Measurements from ENCODE around the gene RND2. TPM values are rescaled to one million over a fixed set of nuclear protein-coding genes. Genes with fewer than 3 reads are reported as not detected.

RND2 gene
- total and polyA plus RNA-seq, 2 of the 13 experiments (the other 11 are each of a cell fraction or from before 2014, with no cell fraction given) = 0.05 to 0.11 TPM

DNA sequence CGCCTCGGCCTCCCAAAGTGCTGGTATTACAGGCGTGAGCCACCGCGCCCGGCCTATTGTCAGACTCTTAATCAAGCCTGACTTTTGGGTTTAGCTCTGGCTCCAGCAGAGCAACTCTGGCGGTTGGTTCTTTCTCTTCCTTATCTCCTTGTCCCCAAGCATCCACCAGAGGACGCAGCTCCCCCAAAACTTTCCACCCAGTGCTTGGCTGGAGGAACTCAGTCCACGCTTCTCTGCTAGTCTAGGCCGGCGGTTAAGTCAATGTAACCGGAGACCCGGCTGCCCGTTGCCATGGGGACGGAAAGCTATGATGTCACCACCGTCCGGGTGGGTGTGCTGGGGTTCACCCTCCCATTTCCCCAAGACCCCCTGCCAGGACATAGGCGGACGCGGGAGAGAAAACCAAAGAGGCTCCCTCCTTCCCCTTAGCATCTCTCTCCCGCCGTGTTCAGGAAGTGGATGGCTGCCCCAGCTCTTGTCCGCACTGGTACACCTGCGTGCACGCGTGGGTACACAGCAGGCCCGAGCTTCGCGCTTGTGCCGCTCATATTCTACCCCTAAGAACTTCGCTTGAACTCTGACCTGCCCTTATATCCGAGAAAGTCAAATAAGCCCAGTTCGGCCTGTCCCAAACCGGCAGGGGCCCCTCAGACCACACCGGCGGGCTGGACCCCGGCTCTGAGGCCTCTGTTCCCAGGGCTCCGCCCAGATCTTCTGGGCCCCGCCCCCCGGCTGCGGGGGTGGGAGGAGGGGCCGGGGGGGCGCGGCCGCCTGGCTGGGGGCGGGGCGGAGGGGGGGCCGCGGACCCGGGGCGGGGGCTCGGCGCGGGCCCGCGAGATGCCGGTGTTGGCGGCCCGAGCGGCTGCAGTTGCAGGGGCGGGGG, at the start of gene RND2 (continued):
- TF ChIP-seq POGK (CRISPR knock-in tag; conservative IDR thresholded peaks at IDR 0.05) = no peak; the same call in 1 of the 2 replicates
- TF ChIP-seq ZSCAN30 (CRISPR knock-in tag; IDR thresholded peaks at IDR 0.05) = no peak
- no peak for TF ChIP-seq CHCHD3 (CRISPR knock-in tag; IDR thresholded peaks at IDR 0.05)
- TF ChIP-seq, protein P1, sequence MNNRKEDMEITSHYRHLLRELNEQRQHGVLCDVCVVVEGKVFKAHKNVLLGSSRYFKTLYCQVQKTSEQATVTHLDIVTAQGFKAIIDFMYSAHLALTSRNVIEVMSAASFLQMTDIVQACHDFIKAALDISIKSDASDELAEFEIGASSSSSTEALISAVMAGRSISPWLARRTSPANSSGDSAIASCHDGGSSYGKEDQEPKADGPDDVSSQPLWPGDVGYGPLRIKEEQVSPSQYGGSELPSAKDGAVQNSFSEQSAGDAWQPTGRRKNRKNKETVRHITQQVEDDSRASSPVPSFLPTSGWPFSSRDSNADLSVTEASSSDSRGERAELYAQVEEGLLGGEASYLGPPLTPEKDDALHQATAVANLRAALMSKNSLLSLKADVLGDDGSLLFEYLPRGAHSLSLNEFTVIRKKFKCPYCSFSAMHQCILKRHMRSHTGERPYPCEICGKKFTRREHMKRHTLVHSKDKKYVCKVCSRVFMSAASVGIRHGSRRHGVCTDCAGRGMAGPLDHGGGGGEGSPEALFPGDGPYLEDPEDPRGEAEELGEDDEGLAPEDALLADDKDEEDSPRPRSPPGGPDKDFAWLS (CRISPR knock-in tag; IDR thresholded peaks at IDR 0.05; ENCODE audit: borderline replicate concordance) = no peak
- peak; percentile 78; the same call in 1 of the 2 replicates for TF ChIP-seq SMAD9 (CRISPR knock-in tag; IDR thresholded peaks at IDR 0.05)
- TF ChIP-seq ZNF230 (CRISPR knock-in tag; IDR thresholded peaks at IDR 0.05) = 0 out of 2 replicates have a peak, but pooled peaks have one; percentile 27
- TF ChIP-seq HNRNPL (IDR thresholded peaks at IDR 0.05; ENCODE audit: low read depth, low read length) = no peak
- peak; percentile 66; the same call in 1 of the 2 replicates for TF ChIP-seq KLF6 (CRISPR knock-in tag; IDR thresholded peaks at IDR 0.05)
- no peak for TF ChIP-seq FOSL2 (CRISPR knock-in tag; IDR thresholded peaks at IDR 0.05)
- TF ChIP-seq CREBL2 (CRISPR knock-in tag; IDR thresholded peaks at IDR 0.05; ENCODE audit: borderline replicate concordance) = no peak
- no peak for TF ChIP-seq NFATC3 (CRISPR knock-in tag; IDR thresholded peaks at IDR 0.05)
- TF ChIP-seq ZNF205 (CRISPR knock-in tag; IDR thresholded peaks at IDR 0.05) = peak; percentile 69; the same call in 1 of the 2 replicates
- peak; percentile 79 for TF ChIP-seq IKZF5 (CRISPR knock-in tag; IDR thresholded peaks at IDR 0.05)
- TF ChIP-seq NCOA2 (CRISPR knock-in tag; IDR thresholded peaks at IDR 0.05) = peak; percentile 57
- TF ChIP-seq NFRKB (IDR thresholded peaks at IDR 0.05) = no peak
- TF ChIP-seq SAFB2 (CRISPR knock-in tag; IDR thresholded peaks at IDR 0.05; ENCODE audit: borderline replicate concordance, low read depth) = no peak
- TF ChIP-seq DR1 (CRISPR knock-in tag; IDR thresholded peaks at IDR 0.05) = no peak
- TF ChIP-seq ZNF138 (CRISPR knock-in tag; IDR thresholded peaks at IDR 0.05; ENCODE audit: low read depth) = no peak
- no peak for TF ChIP-seq ZNF10 (CRISPR knock-in tag; IDR thresholded peaks at IDR 0.05; ENCODE audit: borderline replicate concordance, low read depth)
- TF ChIP-seq CTCF (CRISPR knock-in tag; IDR thresholded peaks at IDR 0.05) = peak; percentile 96
- no peak for TF ChIP-seq ZNF3 (CRISPR knock-in tag; IDR thresholded peaks at IDR 0.05)
- TF ChIP-seq RBAK (CRISPR knock-in tag; IDR thresholded peaks at IDR 0.05) = 0 out of 2 replicates have a peak, but pooled peaks have one; percentile 23
- no peak for TF ChIP-seq ZNF382 (CRISPR knock-in tag; IDR thresholded peaks at IDR 0.05; ENCODE audit: borderline replicate concordance)
- no peak for TF ChIP-seq SSRP1 (CRISPR knock-in tag; IDR thresholded peaks at IDR 0.05)

Data from HepG2 (cell line).